ENCODE measurements around the gene IGHMBP2.

Gene IGHMBP2

GRCh38 chr11:68936676-68937620 is 33.3 kb downstream of the IGHMBP2 start:
- TF ChIP-seq CTCF (IDR thresholded peaks at IDR 0.05; ENCODE audit: low read depth, low read length): no peak

GRCh38 chr11:68938088-68938487 is 34.4 kb downstream of the IGHMBP2 start:
- DNase-seq (ENCODE audit: extremely low read depth, low read depth): no peak
- no peak for TF ChIP-seq CTCF (IDR thresholded peaks at IDR 0.05; ENCODE audit: low read depth, low read length)

More at GRCh38 chr11:68936676-68937620, 33.3 kb downstream of the IGHMBP2 start:
- DNase-seq (ENCODE audit: extremely low read depth, low read depth): no peak

- no peak for TF ChIP-seq CTCF (IDR thresholded peaks at IDR 0.05; ENCODE audit: low read depth, low read length)
- DNase-seq (ENCODE audit: extremely low read depth, low read depth): no peak
These were observed 35.3 kb downstream of the IGHMBP2 start for GRCh38 chr11:68938816-68939582.

- no peak for TF ChIP-seq CTCF (IDR thresholded peaks at IDR 0.05; ENCODE audit: low read depth, low read length)
- DNase-seq (ENCODE audit: extremely low read depth, low read depth): no peak
These were observed 36.2 kb downstream of the IGHMBP2 start for GRCh38 chr11:68939583-68940555.

GRCh38 chr11:68940651-68941323 is 37.1 kb downstream of the IGHMBP2 start:
- TF ChIP-seq CTCF (IDR thresholded peaks at IDR 0.05; ENCODE audit: low read depth, low read length): no peak
- DNase-seq (ENCODE audit: extremely low read depth, low read depth): no peak

- DNase-seq (ENCODE audit: extremely low read depth, low read depth): no peak
- TF ChIP-seq CTCF (IDR thresholded peaks at IDR 0.05; ENCODE audit: low read depth, low read length): no peak
These were observed 37.8 kb downstream of the IGHMBP2 start for GRCh38 chr11:68941324-68942094.

Measured in AG09319 (cell line).